ENCODE results near the gene TMA7B. TPM values are rescaled to one million over a fixed set of nuclear protein-coding genes. Genes with fewer than 3 reads are reported as not detected.

The TMA7B gene
- total and polyA plus RNA-seq, 10 of the 15 experiments (the other 5 are each of a cell fraction or from before 2014, with no cell fraction given) = 0.33 to 2.9 (median 1.8) TPM

- no peak overlapping the region for H2AFZ ChIP-seq (ENCODE audit: control insufficient read depth, low read depth, low read length)
- H3K4me3 ChIP-seq = no peak overlapping the region
- intact Hi-C loops (cut with micrococcal nuclease; ENCODE audit: unreplicated experiment) (no loop called here), in situ Hi-C loops (cut with MboI) (no loop called here)
- TF ChIP-seq CHD1 (IDR thresholded peaks at IDR 0.05; ENCODE audit: low read depth, low read length) (no peak), NFIC (IDR thresholded peaks at IDR 0.05; ENCODE audit: low read depth, low read length) (no peak), MTA2 (IDR thresholded peaks at IDR 0.05; ENCODE audit: low read depth) (no peak), RELB (IDR thresholded peaks at IDR 0.05; ENCODE audit: low read depth) (no peak), MAX (IDR thresholded peaks at IDR 0.05; ENCODE audit: low read depth, low read length) (no peak), SREBF1 (IDR thresholded peaks at IDR 0.05; ENCODE audit: low read length) (no peak), PBX3 (IDR thresholded peaks at IDR 0.05; ENCODE audit: insufficient replicate concordance, low read depth, low read length) (no peak), SREBF2 (IDR thresholded peaks at IDR 0.05; ENCODE audit: low read length) (no peak), CBFB (IDR thresholded peaks at IDR 0.05; ENCODE audit: low read depth) (no peak), STAT3 (IDR thresholded peaks at IDR 0.05; ENCODE audit: low read depth, low read length) (no peak)
- SMC1A ChIA-PET (ENCODE audit: uncharacterized antibody, unreplicated experiment) = no interaction called here
- no peak overlapping the region for H3K9ac ChIP-seq (ENCODE audit: control insufficient read depth, insufficient read depth, low read length)
- FAIRE-seq (no peak), ATAC-seq (no peak), DNase-seq (ENCODE audit: low read depth, low spot score) (no peak)
- H3K27ac ChIP-seq (ENCODE audit: control insufficient read depth, insufficient read depth) = no peak overlapping the region
- POLR2A ChIA-PET = no interaction called here
- no peaks in the 10 kb centered on the region for H3K9me3 ChIP-seq (replicated peaks; ENCODE audit: control insufficient read depth, insufficient read depth, low read length)
- WGBS (ENCODE audit: insufficient coverage, insufficient replicate concordance, low lambda C conversion rate, missing lambda C conversion rate) = 11% methylated on average over 6 of the region's 6 CpGs
- RAD21 ChIA-PET (ENCODE audit: unreplicated experiment) = interaction anchor here (0.6 to 0.7 kb wide), 2 partner anchors 150 to 178 kb away, joined by 3 read pairs; no protein-coding TSS in a partner anchor
- no peaks in the 10 kb centered on the region for H3K36me3 ChIP-seq (ENCODE audit: control insufficient read depth in 2 of 2, insufficient read depth in 2 of 2, low read length in 1 of 2)
- H3K4me2 ChIP-seq (ENCODE audit: control insufficient read depth, insufficient read depth) = no peak overlapping the region
- no peaks in the 10 kb centered on the region for H3K4me1 ChIP-seq (ENCODE audit: control insufficient read depth, insufficient read depth, low read length)
- H3K79me2 ChIP-seq (ENCODE audit: control insufficient read depth, insufficient read depth, low read length) = no peaks in the 10 kb centered on the region
- peaks cover 8 to 9% of the 10 kb centered on the region in 2 experiments; a peak in 3 of 4 replicates for H3K27me3 ChIP-seq (replicated peaks in 1 of 2; ENCODE audit: control insufficient read depth in 2 of 2, insufficient read depth in 2 of 2, low read length in 1 of 2)
- H4K20me1 ChIP-seq (ENCODE audit: control insufficient read depth, insufficient read depth) = no peaks in the 10 kb centered on the region
- no TSS peak for BruUV-seq (replicated peaks)
- CTCF ChIA-PET = interaction anchor here (1.4 to 1.8 kb wide), 2 partner anchors 18 to 20 kb away, joined by 4 to 7 read pairs; no protein-coding TSS in a partner anchor
These were observed 44.6 kb downstream of the TMA7B start for GRCh38 chr22:40004836-40005235.

Data from GM12878 (cell line).